LNCaP clone FGC (cell line): Measurements from ENCODE around the gene ATRN.

Source experiments
- DNase-seq: peaks from one replicate; pipeline ENCODE4 v3.0.0-alpha.2; 2011; ENCODE audit warnings: low read depth
- H3K4me3 ChIP-seq: 2 replicates; pipeline ENCODE4 v1.5.1; 2011; ENCODE audit warnings: mild to moderate bottlenecking, low read depth, low read length, control low read depth
- TF ChIP-seq, protein P1 (sequence below): IDR thresholded peaks from 2 replicates; pipeline ENCODE4 v1.5.1; 2012; ENCODE audit warnings: mild to moderate bottlenecking; ENCODE audit not compliant: control insufficient read depth, insufficient read depth; ENCODE audit errors: extremely low read depth

ATRN gene

DNA sequence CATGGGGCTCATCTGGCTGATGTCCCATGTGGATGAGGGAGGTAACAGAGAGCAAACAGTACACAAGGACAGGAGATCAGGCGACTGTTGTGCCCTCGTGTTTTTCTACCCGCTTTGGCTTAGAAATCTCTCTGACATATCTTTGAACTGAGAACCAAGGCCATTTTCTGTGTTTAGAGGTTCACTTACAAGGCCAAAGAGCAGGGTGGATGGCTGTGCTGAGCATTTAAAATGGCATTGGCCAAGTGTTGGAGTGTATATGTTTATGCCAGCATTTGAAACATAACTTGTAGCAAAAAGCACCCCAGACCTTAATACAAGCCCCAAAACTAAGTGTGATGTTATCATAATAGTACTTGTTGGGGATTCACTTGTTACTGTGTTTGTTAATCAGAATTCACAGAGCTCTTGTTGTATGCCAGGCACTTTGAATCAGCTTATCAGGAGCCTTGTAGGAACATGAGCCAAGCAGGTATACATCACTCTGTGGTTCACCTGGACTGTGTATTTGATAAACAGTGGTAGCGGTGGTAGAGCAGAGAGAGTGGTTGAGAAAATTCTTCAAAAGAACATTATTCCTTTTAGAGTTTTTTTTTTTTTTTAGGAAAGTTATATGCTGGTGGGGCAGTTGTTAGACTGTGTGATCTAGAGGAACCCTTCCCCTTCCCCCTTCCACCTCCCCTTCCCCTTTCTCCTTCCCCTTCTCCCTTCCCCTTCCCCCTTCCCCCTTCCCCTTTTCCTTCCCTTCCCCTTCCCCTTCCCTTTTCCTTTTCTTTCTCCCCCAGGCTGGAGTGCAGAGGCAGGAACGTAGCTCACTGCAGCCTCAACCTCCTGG lies 71.3 kb downstream of the ATRN start:
- H3K4me3 ChIP-seq = no peak overlapping the region
- TF ChIP-seq, protein P1, sequence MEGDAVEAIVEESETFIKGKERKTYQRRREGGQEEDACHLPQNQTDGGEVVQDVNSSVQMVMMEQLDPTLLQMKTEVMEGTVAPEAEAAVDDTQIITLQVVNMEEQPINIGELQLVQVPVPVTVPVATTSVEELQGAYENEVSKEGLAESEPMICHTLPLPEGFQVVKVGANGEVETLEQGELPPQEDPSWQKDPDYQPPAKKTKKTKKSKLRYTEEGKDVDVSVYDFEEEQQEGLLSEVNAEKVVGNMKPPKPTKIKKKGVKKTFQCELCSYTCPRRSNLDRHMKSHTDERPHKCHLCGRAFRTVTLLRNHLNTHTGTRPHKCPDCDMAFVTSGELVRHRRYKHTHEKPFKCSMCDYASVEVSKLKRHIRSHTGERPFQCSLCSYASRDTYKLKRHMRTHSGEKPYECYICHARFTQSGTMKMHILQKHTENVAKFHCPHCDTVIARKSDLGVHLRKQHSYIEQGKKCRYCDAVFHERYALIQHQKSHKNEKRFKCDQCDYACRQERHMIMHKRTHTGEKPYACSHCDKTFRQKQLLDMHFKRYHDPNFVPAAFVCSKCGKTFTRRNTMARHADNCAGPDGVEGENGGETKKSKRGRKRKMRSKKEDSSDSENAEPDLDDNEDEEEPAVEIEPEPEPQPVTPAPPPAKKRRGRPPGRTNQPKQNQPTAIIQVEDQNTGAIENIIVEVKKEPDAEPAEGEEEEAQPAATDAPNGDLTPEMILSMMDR = no peak
- DNase-seq = no peak

DNA sequence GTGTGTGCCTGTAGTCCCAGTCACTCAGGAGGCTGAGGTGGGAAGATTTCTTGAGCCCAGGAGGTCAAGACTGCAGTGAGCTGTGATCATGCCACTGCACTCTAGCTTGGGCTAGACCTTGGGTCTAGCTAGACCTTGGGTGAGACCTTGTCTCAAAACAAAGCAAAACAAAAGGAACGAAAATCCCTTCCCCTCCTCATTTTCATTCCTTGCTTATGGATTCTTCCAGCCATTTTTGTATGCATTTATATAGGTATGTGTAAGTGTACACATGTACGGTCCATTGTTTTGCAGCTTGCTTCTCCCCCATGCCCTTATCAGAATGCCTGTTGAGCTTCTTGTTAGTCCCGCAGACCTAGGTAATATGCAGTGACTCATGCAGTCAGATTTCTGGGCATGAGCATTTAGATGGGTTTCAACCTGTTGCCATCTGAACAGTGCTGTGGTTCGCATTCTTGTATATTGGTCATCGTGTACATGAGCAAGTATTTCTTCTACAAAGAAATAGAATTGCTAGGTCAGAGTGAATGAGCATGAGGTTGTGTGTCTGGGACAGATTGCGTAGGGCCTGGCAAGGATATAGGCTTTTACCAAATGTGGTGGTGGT lies 73.2 kb downstream of the ATRN start:
- H3K4me3 ChIP-seq = no peak overlapping the region
- TF ChIP-seq, protein P1 = no peak

DNA sequence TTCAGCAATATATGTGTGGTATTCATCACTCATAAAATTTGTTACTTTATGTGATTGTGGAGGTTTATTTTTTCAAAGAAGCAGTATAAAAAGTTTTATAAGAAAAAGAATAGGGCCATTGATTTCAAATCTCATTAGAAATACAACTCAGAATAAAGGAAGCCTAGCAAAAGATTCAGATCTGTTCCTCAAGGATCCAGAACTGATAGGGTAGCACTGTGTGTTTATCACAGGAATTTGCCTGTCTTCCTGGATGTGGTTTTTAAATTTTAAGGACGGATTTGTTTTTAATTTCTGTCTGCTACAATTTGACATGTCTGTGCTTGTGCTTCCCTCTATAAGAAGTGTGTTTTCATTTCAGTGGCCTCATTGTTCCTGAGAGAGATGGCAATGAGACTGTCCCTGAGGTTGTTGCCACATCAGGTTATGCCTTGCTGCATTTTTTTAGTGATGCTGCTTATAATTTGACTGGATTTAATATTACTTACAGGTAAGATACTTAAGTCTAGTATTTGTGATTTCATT lies 74.6 kb downstream of the ATRN start:
- TF ChIP-seq, protein P1 = no peak

More for the DNA sequence above, 73.2 kb downstream of the ATRN start:
- no peak for DNase-seq

GRCh38 chr20:3547906-3548305 lies 77.1 kb downstream of the ATRN start:
- TF ChIP-seq, protein P1 = no peak
- no peak for DNase-seq
- no peak overlapping the region for H3K4me3 ChIP-seq

More for the DNA sequence above, 74.6 kb downstream of the ATRN start:
- DNase-seq = no peak
- H3K4me3 ChIP-seq = no peak overlapping the region

GRCh38 chr20:3550837-3551236 lies 80.0 kb downstream of the ATRN start:
- DNase-seq = no peak
- H3K4me3 ChIP-seq = no peak overlapping the region
- TF ChIP-seq, protein P1 = no peak

GRCh38 chr20:3551681-3552434 lies 81.0 kb downstream of the ATRN start:
- no peak for DNase-seq
- TF ChIP-seq, protein P1 = no peak
- no peak overlapping the region for H3K4me3 ChIP-seq
